OCI-LY7 (cell line): Measurements from ENCODE around the gene PLXDC2. TPM values are rescaled to one million over a fixed set of nuclear protein-coding genes. Genes with fewer than 3 reads are reported as not detected.

Source experiments
- BruUV-seq: library from RNA; stranded (reverse); fragments of 400-500 nt; replicated peaks from 2 replicates; lab custom pipeline; 2021; lab: Mats Ljungman, UMichigan
- CTCF ChIA-PET: fragments of 300-600 bp; sonication (Branson Sonifier 250); formaldehyde crosslinking; loops from one replicate; lab custom pipeline; 2022; ENCODE audit warnings: antibody characterized with exemption; ENCODE audit not compliant: unreplicated experiment; lab: Charles Lee
- POLR2A ChIA-PET: fragments of 300-600 bp; sonication (Branson Sonifier 250); formaldehyde crosslinking; loops from one replicate; lab custom pipeline; 2022; ENCODE audit warnings: antibody characterized with exemption; lab: Charles Lee
- DNase-seq: peaks from one replicate; pipeline ENCODE4 v3.0.0-alpha.2; 2015; ENCODE audit warnings: low spot score
- H2AFZ ChIP-seq: fragments of 200-600 bp; sonication (generic), shearing (Covaris generic); 2 replicates; pipeline ENCODE4 v1.6.1; 2014; ENCODE audit warnings: mild to moderate bottlenecking, antibody characterized with exemption, low read length, moderate library complexity
- H3K27ac ChIP-seq: fragments of 200-600 bp; sonication (generic); 2 replicates; pipeline ENCODE4 v1.5.1; 2014; ENCODE audit warnings: mixed run types, low read depth, mild to moderate bottlenecking, moderate library complexity, low read length, inconsistent platforms; ENCODE audit not compliant: poor library complexity, severe bottlenecking
- H3K36me3 ChIP-seq: fragments of 200-600 bp; sonication (generic); 2 replicates; pipeline ENCODE4 v1.6.1; 2014; ENCODE audit warnings: mild to moderate bottlenecking, antibody characterized with exemption, low read length, moderate library complexity, mixed read lengths; ENCODE audit not compliant: insufficient read depth
- H3K4me1 ChIP-seq: fragments of 200-600 bp; sonication (generic); 2 replicates; pipeline ENCODE4 v1.5.1; 2014; ENCODE audit warnings: mild to moderate bottlenecking, low read length; ENCODE audit not compliant: insufficient read depth, poor library complexity, severe bottlenecking
- H3K4me2 ChIP-seq: fragments of 200-600 bp; sonication (generic); 2 replicates; pipeline ENCODE4 v1.6.1; 2014; ENCODE audit warnings: mild to moderate bottlenecking, low read length
- H3K4me3 ChIP-seq: fragments of 200-600 bp; sonication (generic); 2 replicates; pipeline ENCODE4 v1.5.1; 2014; ENCODE audit warnings: mild to moderate bottlenecking, low read depth, low read length; ENCODE audit not compliant: poor library complexity, severe bottlenecking
- H3K79me2 ChIP-seq: fragments of 200-600 bp; sonication (generic); 2 replicates; pipeline ENCODE4 v1.6.1; 2016; ENCODE audit warnings: low read depth, mild to moderate bottlenecking, low read length, moderate library complexity, mixed read lengths; ENCODE audit not compliant: insufficient read depth
- H3K9me2 ChIP-seq: fragments of 200-600 bp; sonication (generic); 2 replicates; pipeline ENCODE4 v1.6.1; 2016; ENCODE audit warnings: mild to moderate bottlenecking, low read length, mixed read lengths; ENCODE audit not compliant: insufficient read depth
- H3K9me3 ChIP-seq: fragments of 200-600 bp; sonication (generic); 2 replicates; pipeline ENCODE4 v1.6.1; 2014; ENCODE audit warnings: mild to moderate bottlenecking, mixed run types, low read length, mixed read lengths
- H4K20me1 ChIP-seq: fragments of 200-600 bp; sonication (generic); 2 replicates; pipeline ENCODE4 v1.6.1; 2014; ENCODE audit warnings: mild to moderate bottlenecking, antibody characterized with exemption, low read length, moderate library complexity, mixed read lengths; ENCODE audit not compliant: insufficient read depth
- CTCF ChIP-seq: fragments of 200-600 bp; sonication (generic); conservative IDR thresholded peaks from 2 replicates; pipeline ENCODE4 v1.5.1; 2014; ENCODE audit warnings: mild to moderate bottlenecking, antibody characterized with exemption, low read length, moderate library complexity, mixed read lengths
- EZH2phosphoT487 ChIP-seq: fragments of 200-600 bp; sonication (generic); IDR thresholded peaks from 2 replicates; pipeline ENCODE4 v1.6.1; 2018; ENCODE audit warnings: low read depth, borderline replicate concordance, mild to moderate bottlenecking, mixed run types, antibody characterized with exemption, low read length, moderate library complexity, mixed read lengths
- intact Hi-C: fragments of 100-400 bp; cut with micrococcal nuclease; formaldehyde crosslinking; loops from one replicate; pipeline ENCODE4 v1.10.0; 2022; ENCODE audit not compliant: unreplicated experiment
- total RNA-seq, 2 experiments: library from RNA; depleted of rRNA in 1 of 2; stranded (reverse); fragments of >200 nt in 1 of 2; shearing (Covaris generic) in 1 of 2; gene quantifications; 2 replicates each; pipeline ENCODE4 v1.2.3, GENCODE V29; 2014 to 2022

PLXDC2 gene
- total RNA-seq, 2 experiments from 2014 or later, result not detected

GRCh38 chr10:19947656-19948055 is 131.4 kb downstream of the PLXDC2 start:
- POLR2A ChIA-PET, result interaction anchor here (0.5 kb wide), 1 partner anchor 37 kb away, joined by 3 read pairs; no protein-coding TSS in a partner anchor
- CTCF ChIA-PET, result no interaction called here
- no peaks in the 10 kb centered on the region for H3K4me1 ChIP-seq
- no peak overlapping the region for H3K4me3 ChIP-seq
- H3K4me2 ChIP-seq, result no peak overlapping the region
- no peak overlapping the region for H2AFZ ChIP-seq
- no peaks in the 10 kb centered on the region for H3K36me3 ChIP-seq
- H3K9me2 ChIP-seq, result no peaks in the 10 kb centered on the region
- H3K9me3 ChIP-seq, result no peaks in the 10 kb centered on the region
- BruUV-seq, result no TSS peak
- no peaks in the 10 kb centered on the region for H3K79me2 ChIP-seq
- intact Hi-C loops, result no loop called here
- H4K20me1 ChIP-seq, result no peaks in the 10 kb centered on the region
- H3K27ac ChIP-seq, result no peak overlapping the region
- TF ChIP-seq CTCF (no peak), EZH2phosphoT487 (no peak)
- DNase-seq, result no peak

DNA sequence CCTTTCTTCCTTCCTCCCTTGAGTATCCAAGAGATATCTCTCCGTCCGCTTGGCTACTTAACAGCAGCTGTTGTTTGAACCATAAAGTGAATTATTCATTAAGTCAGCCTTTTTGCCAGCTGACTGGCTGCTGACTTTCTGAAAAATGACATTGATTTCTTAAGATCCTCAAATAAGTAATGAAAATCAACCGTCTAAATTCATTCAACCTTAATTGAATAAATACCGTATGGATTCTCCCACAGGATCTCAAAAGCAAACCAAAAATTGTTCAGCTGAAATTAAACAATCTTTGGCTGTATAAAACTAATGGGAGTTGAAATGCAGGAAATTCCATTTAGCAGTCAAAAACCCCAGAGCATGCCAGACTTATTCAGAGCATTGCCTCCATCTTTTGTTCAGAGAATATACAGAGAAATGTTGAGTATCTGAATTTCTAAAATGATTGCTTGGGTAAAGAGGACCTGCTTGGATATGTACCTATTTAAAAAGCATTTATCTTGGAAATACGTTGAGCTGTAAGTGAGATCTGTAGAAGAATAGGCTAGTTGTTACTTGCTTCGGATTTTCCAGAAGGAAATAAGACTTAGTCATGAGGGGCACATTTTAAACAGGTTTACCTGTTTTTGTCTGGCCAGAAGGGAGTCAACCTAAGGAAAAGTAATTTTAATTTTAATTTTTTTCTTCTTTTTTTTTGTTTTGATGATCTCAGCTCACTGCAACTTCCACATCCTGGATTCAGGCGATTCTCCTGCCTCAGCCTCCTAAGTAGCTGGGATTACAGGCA is 136.2 kb downstream of the PLXDC2 start:
- TF ChIP-seq CTCF, result no peak
- no peak for TF ChIP-seq EZH2phosphoT487
- no peak overlapping the region for H3K27ac ChIP-seq
- no peaks in the 10 kb centered on the region for H3K36me3 ChIP-seq
- ChIA-PET POLR2A (interaction anchor here (0.5 kb wide), 3 partner anchors 60 to 97 kb away, joined by 3 to 5 read pairs (median 4); no protein-coding TSS in a partner anchor), CTCF (no interaction called here)
- H3K4me2 ChIP-seq, result no peak overlapping the region
- no peaks in the 10 kb centered on the region for H3K4me1 ChIP-seq
- intact Hi-C loops, result no loop called here
- no peak overlapping the region for H2AFZ ChIP-seq
- no peak overlapping the region for H3K4me3 ChIP-seq
- no peak for DNase-seq
- BruUV-seq, result no TSS peak
- no peaks in the 10 kb centered on the region for H3K79me2 ChIP-seq
- H4K20me1 ChIP-seq, result no peaks in the 10 kb centered on the region
- no peaks in the 10 kb centered on the region for H3K9me3 ChIP-seq
- no peaks in the 10 kb centered on the region for H3K9me2 ChIP-seq

DNA sequence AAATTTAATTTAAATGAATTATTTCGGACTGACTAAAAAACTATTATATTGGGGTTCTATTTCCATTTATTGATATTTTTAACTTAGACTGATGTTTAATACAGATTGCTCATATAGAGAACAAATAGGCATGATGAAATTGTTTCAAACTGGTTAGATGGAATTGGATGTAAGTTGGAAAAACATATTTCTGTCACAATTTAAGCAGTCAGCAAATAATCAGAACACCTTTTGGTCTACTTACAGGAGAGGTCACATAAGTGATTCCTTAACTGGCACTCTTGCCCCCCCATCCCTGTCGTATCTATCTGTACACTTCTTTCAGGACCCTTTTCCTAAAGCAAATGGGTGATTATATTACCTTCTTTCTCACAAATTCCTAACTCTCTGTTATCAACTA is 138.4 kb downstream of the PLXDC2 start:
- TF ChIP-seq CTCF (no peak), EZH2phosphoT487 (no peak)
- Histone ChIP-seq H3K27ac (no peak overlapping the region), H3K79me2 (no peaks in the 10 kb centered on the region), H3K36me3 (no peaks in the 10 kb centered on the region), H3K9me2 (no peaks in the 10 kb centered on the region), H3K4me1 (no peaks in the 10 kb centered on the region), H3K9me3 (no peaks in the 10 kb centered on the region), H3K4me3 (no peak overlapping the region), H2AFZ (no peak overlapping the region), H3K4me2 (no peak overlapping the region), H4K20me1 (no peaks in the 10 kb centered on the region)
- ChIA-PET CTCF (no interaction called here), POLR2A (interaction anchor here (0.6 to 0.8 kb wide), 2 partner anchors 12 to 40 kb away, joined by 4 to 6 read pairs; no protein-coding TSS in a partner anchor)
- intact Hi-C loops, result no loop called here
- no TSS peak for BruUV-seq
- no peak for DNase-seq
